Measurements from ENCODE around the gene ST8SIA2.

ST8SIA2 gene

GRCh38 chr15:92399271-92399950 lies 5.7 kb downstream of the ST8SIA2 start:
- DNase-seq = no peak

GRCh38 chr15:92400573-92400972 lies 6.9 kb downstream of the ST8SIA2 start:
- DNase-seq = no peak

- no peak for DNase-seq
These were observed 7.5 kb downstream of the ST8SIA2 start for GRCh38 chr15:92400980-92401787.

- no peak for DNase-seq
These were observed 9.1 kb downstream of the ST8SIA2 start for GRCh38 chr15:92402751-92403150.

GRCh38 chr15:92405942-92406341 lies 12.3 kb downstream of the ST8SIA2 start:
- no peak for DNase-seq

GRCh38 chr15:92407321-92407720 lies 13.6 kb downstream of the ST8SIA2 start:
- no peak for DNase-seq

GRCh38 chr15:92407916-92408315 lies 14.2 kb downstream of the ST8SIA2 start:
- DNase-seq = no peak

GRCh38 chr15:92409006-92409405 lies 15.3 kb downstream of the ST8SIA2 start:
- no peak for DNase-seq

GRCh38 chr15:92409521-92409920 lies 15.8 kb downstream of the ST8SIA2 start:
- no peak for DNase-seq

GRCh38 chr15:92410537-92410936 lies 16.9 kb downstream of the ST8SIA2 start:
- DNase-seq = no peak

GRCh38 chr15:92411256-92411655 lies 17.6 kb downstream of the ST8SIA2 start:
- no peak for DNase-seq

GRCh38 chr15:92413510-92413909 lies 19.8 kb downstream of the ST8SIA2 start:
- no peak for DNase-seq

GRCh38 chr15:92415639-92416297 lies 22.1 kb downstream of the ST8SIA2 start:
- DNase-seq = no peak

- no peak for DNase-seq
These were observed 22.9 kb downstream of the ST8SIA2 start for GRCh38 chr15:92416557-92416956.

- DNase-seq = no peak
These were observed 24.0 kb downstream of the ST8SIA2 start for GRCh38 chr15:92417716-92418115.

GRCh38 chr15:92418864-92419263 lies 25.2 kb downstream of the ST8SIA2 start:
- no peak for DNase-seq

- DNase-seq = no peak
These were observed 28.3 kb downstream of the ST8SIA2 start for GRCh38 chr15:92421976-92422375.

- DNase-seq = no peak
These were observed 32.0 kb downstream of the ST8SIA2 start for GRCh38 chr15:92425578-92426225.

- DNase-seq = no peak
These were observed 35.8 kb downstream of the ST8SIA2 start for GRCh38 chr15:92429378-92430068.

GRCh38 chr15:92430069-92430440 lies 36.4 kb downstream of the ST8SIA2 start:
- no peak for DNase-seq

- DNase-seq = no peak
These were observed 41.5 kb downstream of the ST8SIA2 start for GRCh38 chr15:92435145-92435544.

GRCh38 chr15:92438471-92438870 lies 44.8 kb downstream of the ST8SIA2 start:
- DNase-seq = no peak

- no peak for DNase-seq
These were observed 49.7 kb downstream of the ST8SIA2 start for GRCh38 chr15:92443381-92443780.
